Endothelial cell of umbilical vein (primary cell): ENCODE data around the gene FAM153A. TPM values are rescaled to one million over a fixed set of nuclear protein-coding genes. Genes with fewer than 3 reads are reported as not detected.
"Not testable (repeated sequence)": the region's sequence is repeated elsewhere in the genome, so short reads cannot be mapped to it uniquely, and the experiment has no call there.

ENCODE experiments used
- BruUV-seq: library from RNA; stranded (reverse); fragments of 400-500 nt; replicated peaks from 2 replicates; lab custom pipeline; 2021; lab: Mats Ljungman, UMichigan
- CTCF ChIA-PET: fragments of 300-600, 350-600 bp; sonication (Branson Sonifier 250); formaldehyde crosslinking; loops from one replicate; lab custom pipeline; 2021; ENCODE audit warnings: antibody characterized with exemption, inconsistent platforms; lab: Charles Lee
- POLR2A ChIA-PET: fragments of 300-600, 350-600 bp; sonication (Branson Sonifier 250); formaldehyde crosslinking; loops from one replicate; lab custom pipeline; 2021; ENCODE audit warnings: antibody characterized with exemption, inconsistent platforms; lab: Charles Lee
- DNase-seq: peaks from one replicate; pipeline ENCODE4 v3.0.0-alpha.2; 2011; ENCODE audit warnings: low read depth, low spot score
- FAIRE-seq: peaks from 2 replicates; lab custom pipeline; 2011; peaks lifted over from hg19 to GRCh38; lab: Jason Lieb, UNC
- H2AFZ ChIP-seq: 2 replicates; pipeline ENCODE4 v1.6.0; 2012; ENCODE audit warnings: low read depth, low read length, control low read depth, inconsistent platforms
- H3K27ac ChIP-seq: 2 replicates; pipeline ENCODE4 v1.5.1; 2011; ENCODE audit warnings: low read depth, mild to moderate bottlenecking, control low read depth, low read length, moderate library complexity; ENCODE audit not compliant: insufficient read depth
- H3K27me3 ChIP-seq, 2 experiments: 2 replicates each; pipeline versions ENCODE4 v1.6.0 to v1.6.1; 2011; ENCODE audit warnings: low read length in 2 of 2, mixed read lengths in 1 of 2; ENCODE audit not compliant: control insufficient read depth in 2 of 2, insufficient read depth in 2 of 2
- H3K36me3 ChIP-seq, 2 experiments: 2 replicates in 1 of 2; 3 replicates in 1 of 2; pipeline ENCODE4 v1.5.1; 2011; ENCODE audit warnings: low read length in 2 of 2, mild to moderate bottlenecking in 1 of 2, moderate library complexity in 1 of 2; ENCODE audit not compliant: control insufficient read depth in 2 of 2, insufficient read depth in 2 of 2; ENCODE audit errors: extremely low read depth in 1 of 2
- H3K4me1 ChIP-seq: 3 replicates; pipeline ENCODE4 v1.5.1; 2011; ENCODE audit warnings: mild to moderate bottlenecking, low read length; ENCODE audit not compliant: control insufficient read depth, insufficient read depth; ENCODE audit errors: extremely low read depth
- H3K4me2 ChIP-seq: 2 replicates; pipeline ENCODE4 v1.6.1; 2011; ENCODE audit warnings: low read length, control low read depth, mixed read lengths; ENCODE audit not compliant: insufficient read depth
- H3K4me3 ChIP-seq, 3 experiments: fragments of 200-600 bp in 1 of 3; sonication (generic), shearing (Covaris generic) in 1 of 3; replicated peaks in 1 of 3; 2 replicates each; pipeline ENCODE4 v1.5.1; 2011 to 2016; ENCODE audit warnings: control low read depth in 3 of 3, low read length in 3 of 3, mild to moderate bottlenecking in 2 of 3, inconsistent platforms in 1 of 3, low read depth in 1 of 3, moderate library complexity in 1 of 3; ENCODE audit not compliant: insufficient read depth in 1 of 3
- H3K79me2 ChIP-seq: 2 replicates; pipeline ENCODE4 v1.6.0; 2012; ENCODE audit warnings: low read length, inconsistent platforms; ENCODE audit not compliant: control insufficient read depth, insufficient read depth
- H3K9ac ChIP-seq: replicated peaks from 2 replicates; pipeline ENCODE3; 2011; ENCODE audit warnings: low read length, control low read depth; ENCODE audit not compliant: insufficient read depth; ENCODE audit errors: extremely low read depth
- H3K9me1 ChIP-seq: replicated peaks from 3 replicates; pipeline ENCODE4 v1.6.0; 2011; ENCODE audit warnings: mild to moderate bottlenecking, low read length; ENCODE audit not compliant: control insufficient read depth, insufficient read depth; ENCODE audit errors: extremely low read depth
- H3K9me3 ChIP-seq: replicated peaks from 2 replicates; pipeline ENCODE4 v1.5.1; 2012; ENCODE audit warnings: low read length, inconsistent platforms; ENCODE audit not compliant: control insufficient read depth, insufficient read depth
- H4K20me1 ChIP-seq: replicated peaks from 2 replicates; pipeline ENCODE3; 2011; ENCODE audit warnings: mild to moderate bottlenecking, low read length; ENCODE audit not compliant: control insufficient read depth, insufficient read depth; ENCODE audit errors: extremely low read depth
- dilution Hi-C: fragments of 300-500 bp; cut with MboI; formaldehyde crosslinking; loops from one replicate; pipeline ENCODE4 v1.15.0; 2019; ENCODE audit warnings: low sequenced_read_pairs; ENCODE audit not compliant: extremely low pct_ligation_motif_present
- intact Hi-C: fragments of 100-400 bp; cut with micrococcal nuclease; formaldehyde crosslinking; loops from one replicate; pipeline ENCODE4 v1.10.0; 2022
- polyA plus RNA-seq, 4 experiments: library from polyadenylated mRNA; depleted of rRNA in 3 of 4; stranded (reverse) in 3 of 4; unstranded in 1 of 4; fragments of >200 nt; gene quantifications; 2 replicates each; pipeline versions ENCODE4 v1.2.1 to v1.2.3, GENCODE V29; 2011 to 2012; ENCODE audit warnings: missing spikeins in 1 of 4
- total RNA-seq: library from RNA; stranded (reverse); gene quantifications from 2 replicates; pipeline ENCODE4 v1.2.3, GENCODE V29; 2021

The FAM153A gene
- total and polyA plus RNA-seq, 2 donors (not counting 3 experiments of a cell fraction or from before 2014, with no cell fraction given) = not detected

DNA sequence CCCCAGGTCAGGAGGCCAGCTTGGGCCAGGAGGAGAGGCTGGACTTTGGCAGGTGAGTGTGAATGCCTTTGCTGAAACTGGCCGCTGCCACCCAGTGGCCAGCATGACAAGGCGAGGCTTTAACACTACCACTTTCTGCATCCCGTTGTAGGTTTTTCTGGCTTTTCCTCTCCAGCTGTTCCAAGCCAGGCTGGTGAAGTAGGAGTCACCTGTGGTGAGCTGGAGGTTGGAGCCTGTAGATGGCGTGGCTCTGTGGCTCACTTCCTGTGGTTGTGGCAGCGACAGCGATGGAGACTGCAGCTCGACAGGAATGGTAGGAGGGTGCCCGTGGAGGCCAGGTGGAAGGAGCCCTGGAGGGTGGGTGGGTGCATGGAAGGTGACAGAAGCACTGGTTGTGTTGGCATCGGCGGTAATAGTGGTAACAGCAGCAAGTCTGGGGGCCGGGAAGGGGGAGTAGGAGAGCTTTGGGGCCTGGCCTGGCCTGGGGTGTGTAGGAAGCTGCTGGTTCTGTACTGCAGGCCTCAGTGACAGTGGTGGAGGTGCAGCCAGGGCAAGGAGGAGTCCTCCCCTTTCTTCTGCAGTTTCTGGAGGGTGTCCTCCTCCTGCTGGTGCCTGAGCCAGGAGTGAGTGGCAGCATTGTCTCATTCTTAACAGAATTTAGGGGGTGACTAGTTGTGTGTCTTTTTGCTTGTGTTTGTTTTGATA lies 26.7 kb upstream of the FAM153A start:
- H3K27ac ChIP-seq, H3K9ac ChIP-seq, H3K4me1 ChIP-seq, H3K9me1 ChIP-seq, FAIRE-seq, H3K4me3 ChIP-seq, POLR2A ChIA-PET, BruUV-seq, H3K79me2 ChIP-seq, H3K36me3 ChIP-seq, dilution Hi-C loops, H3K4me2 ChIP-seq, H3K27me3 ChIP-seq, H3K9me3 ChIP-seq, CTCF ChIA-PET, H2AFZ ChIP-seq, H4K20me1 ChIP-seq, intact Hi-C loops, DNase-seq: not testable (repeated sequence)

DNA sequence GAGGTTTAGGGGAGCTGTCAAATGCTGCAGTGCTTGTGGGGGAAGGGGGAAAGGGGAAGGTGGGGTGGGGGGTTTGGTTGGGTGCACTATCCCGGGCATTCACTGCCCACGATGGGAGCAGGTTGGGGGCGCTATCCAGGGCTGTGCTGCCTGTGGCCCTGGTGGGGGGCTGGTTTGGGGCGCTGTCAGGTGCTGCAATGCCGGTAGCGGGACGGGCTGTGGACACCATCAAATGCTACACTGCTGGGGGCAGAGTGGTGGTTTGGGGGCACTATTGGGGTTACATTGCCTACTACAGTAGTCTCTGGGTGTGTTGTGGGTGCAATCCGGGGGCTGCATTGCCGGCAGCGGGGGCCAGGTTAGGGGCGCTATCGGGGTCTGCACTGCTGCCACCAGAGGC lies 25.7 kb upstream of the FAM153A start:
- H3K4me2 ChIP-seq, H3K9me3 ChIP-seq, H2AFZ ChIP-seq, intact Hi-C loops, H3K79me2 ChIP-seq, H4K20me1 ChIP-seq, DNase-seq, dilution Hi-C loops, H3K27me3 ChIP-seq, CTCF ChIA-PET, FAIRE-seq, H3K9ac ChIP-seq, H3K27ac ChIP-seq, H3K4me1 ChIP-seq, H3K4me3 ChIP-seq, H3K36me3 ChIP-seq, H3K9me1 ChIP-seq, POLR2A ChIA-PET, BruUV-seq: not testable (repeated sequence)

DNA sequence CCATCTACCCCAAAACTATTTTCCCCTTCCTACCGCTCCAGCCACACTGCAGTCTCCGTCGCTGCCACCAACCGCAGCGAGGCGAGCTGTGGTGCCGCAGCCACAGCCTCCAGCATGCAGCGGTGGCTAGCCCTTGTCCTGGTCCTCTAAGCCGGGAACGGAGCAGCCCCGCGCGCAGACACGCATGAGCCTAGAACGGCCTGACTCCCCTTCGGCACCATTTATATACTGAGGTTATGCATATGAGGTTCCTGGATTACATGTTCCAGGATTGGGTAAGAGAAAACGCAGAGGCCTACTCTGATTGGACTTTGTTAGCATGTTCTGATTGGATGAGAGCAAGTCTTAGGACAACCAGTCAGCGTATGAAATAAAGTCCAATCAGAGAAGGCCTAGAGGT lies 24.6 kb upstream of the FAM153A start:
- H3K27ac ChIP-seq, H3K9ac ChIP-seq, H3K4me2 ChIP-seq, H3K27me3 ChIP-seq, H2AFZ ChIP-seq, BruUV-seq, H3K9me3 ChIP-seq, H3K4me1 ChIP-seq, H3K36me3 ChIP-seq, POLR2A ChIA-PET, H3K4me3 ChIP-seq, CTCF ChIA-PET, dilution Hi-C loops, H4K20me1 ChIP-seq, intact Hi-C loops, DNase-seq, H3K9me1 ChIP-seq, FAIRE-seq, H3K79me2 ChIP-seq: not testable (repeated sequence)

DNA sequence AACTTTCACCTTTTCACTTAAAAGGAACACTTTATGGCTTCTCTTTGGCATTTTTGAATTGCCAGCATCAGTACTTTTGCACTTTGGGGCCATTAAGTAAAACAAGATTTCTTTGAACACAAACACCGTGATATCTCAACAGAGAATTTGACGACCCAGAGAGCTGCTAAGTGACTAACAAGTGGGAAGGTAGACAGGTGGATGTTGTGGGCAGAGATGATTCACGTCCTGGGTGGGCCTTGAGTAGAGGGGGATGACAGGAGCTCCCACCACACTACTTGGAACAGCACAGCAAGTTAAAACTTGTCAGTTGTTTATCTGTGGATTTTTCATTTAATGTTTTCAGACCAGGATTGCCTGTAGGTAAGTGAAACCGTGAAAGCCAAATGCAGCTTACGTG lies 18.7 kb upstream of the FAM153A start:
- H3K4me1 ChIP-seq, H3K79me2 ChIP-seq, intact Hi-C loops, H3K36me3 ChIP-seq, H2AFZ ChIP-seq, DNase-seq, POLR2A ChIA-PET, H3K9me1 ChIP-seq, H3K4me2 ChIP-seq, H4K20me1 ChIP-seq, H3K4me3 ChIP-seq, CTCF ChIA-PET, H3K27ac ChIP-seq, BruUV-seq, H3K9me3 ChIP-seq, dilution Hi-C loops, H3K9ac ChIP-seq, H3K27me3 ChIP-seq: not testable (repeated sequence)
- peak; percentile 47 for FAIRE-seq
